ENCODE results near the gene CASP2.

GRCh38 chr7:143315776-143316175 lies 27.6 kb downstream of the CASP2 start, which contains the start of gene CLCN1:
- TF ChIP-seq POLR2A (IDR thresholded peaks at IDR 0.05) = peak; percentile 29 to 64
- TF ChIP-seq, protein P1, sequence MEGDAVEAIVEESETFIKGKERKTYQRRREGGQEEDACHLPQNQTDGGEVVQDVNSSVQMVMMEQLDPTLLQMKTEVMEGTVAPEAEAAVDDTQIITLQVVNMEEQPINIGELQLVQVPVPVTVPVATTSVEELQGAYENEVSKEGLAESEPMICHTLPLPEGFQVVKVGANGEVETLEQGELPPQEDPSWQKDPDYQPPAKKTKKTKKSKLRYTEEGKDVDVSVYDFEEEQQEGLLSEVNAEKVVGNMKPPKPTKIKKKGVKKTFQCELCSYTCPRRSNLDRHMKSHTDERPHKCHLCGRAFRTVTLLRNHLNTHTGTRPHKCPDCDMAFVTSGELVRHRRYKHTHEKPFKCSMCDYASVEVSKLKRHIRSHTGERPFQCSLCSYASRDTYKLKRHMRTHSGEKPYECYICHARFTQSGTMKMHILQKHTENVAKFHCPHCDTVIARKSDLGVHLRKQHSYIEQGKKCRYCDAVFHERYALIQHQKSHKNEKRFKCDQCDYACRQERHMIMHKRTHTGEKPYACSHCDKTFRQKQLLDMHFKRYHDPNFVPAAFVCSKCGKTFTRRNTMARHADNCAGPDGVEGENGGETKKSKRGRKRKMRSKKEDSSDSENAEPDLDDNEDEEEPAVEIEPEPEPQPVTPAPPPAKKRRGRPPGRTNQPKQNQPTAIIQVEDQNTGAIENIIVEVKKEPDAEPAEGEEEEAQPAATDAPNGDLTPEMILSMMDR (IDR thresholded peaks at IDR 0.05 in 4 of 5, conservative IDR thresholded peaks at IDR 0.05 in 1 of 5) = no peak

Measured in gastrocnemius medialis (tissue), 4 donors.